Brain microvascular endothelial cell (primary cell): ENCODE data around the gene TARBP1.

ENCODE experiments used
- DNase-seq: peaks from one replicate; pipeline ENCODE4 v3.0.0-alpha.2; 2020
- H3K27ac ChIP-seq: fragments of 250-450 bp; sonication (Bioruptor Pico); 2 replicates; pipeline ENCODE4 v1.5.1; 2020; ENCODE audit warnings: mild to moderate bottlenecking, moderate library complexity
- H3K27me3 ChIP-seq: fragments of 250-450 bp; sonication (Bioruptor Pico); replicated peaks from 2 replicates; pipeline ENCODE4 v1.5.1; 2020; ENCODE audit warnings: mild to moderate bottlenecking
- H3K36me3 ChIP-seq: fragments of 250-450 bp; sonication (Bioruptor Pico); replicated peaks from 2 replicates; pipeline ENCODE4 v1.5.1; 2020; ENCODE audit warnings: mild to moderate bottlenecking
- H3K4me3 ChIP-seq: 2 replicates; pipeline ENCODE4 v1.5.1; 2011; ENCODE audit warnings: low read depth, mild to moderate bottlenecking, control low read depth, low read length, moderate library complexity
- in situ Hi-C: cut with HindIII; loops from 2 replicates; pipeline ENCODE4 v1.10.0; 2017; ENCODE audit warnings: low sequenced_read_pairs, low pct_ligation_motif_present
- TF ChIP-seq, protein P1 (sequence below): IDR thresholded peaks from 2 replicates; pipeline ENCODE4 v1.5.1; 2011; ENCODE audit warnings: low read depth, mild to moderate bottlenecking, moderate library complexity, low read length, control low read depth, inconsistent platforms; ENCODE audit errors: missing control alignments

TARBP1 gene

GRCh38 chr1:234413990-234414389 is 65.0 kb downstream of the TARBP1 start:
- Histone ChIP-seq H3K27me3 (no peaks in the 10 kb centered on the region), H3K27ac (no peak overlapping the region), H3K36me3 (peaks cover 3% of the 10 kb centered on the region), H3K4me3 (no peak overlapping the region)
- in situ Hi-C loops, result no loop called here
- DNase-seq, result no peak
- TF ChIP-seq, protein P1, sequence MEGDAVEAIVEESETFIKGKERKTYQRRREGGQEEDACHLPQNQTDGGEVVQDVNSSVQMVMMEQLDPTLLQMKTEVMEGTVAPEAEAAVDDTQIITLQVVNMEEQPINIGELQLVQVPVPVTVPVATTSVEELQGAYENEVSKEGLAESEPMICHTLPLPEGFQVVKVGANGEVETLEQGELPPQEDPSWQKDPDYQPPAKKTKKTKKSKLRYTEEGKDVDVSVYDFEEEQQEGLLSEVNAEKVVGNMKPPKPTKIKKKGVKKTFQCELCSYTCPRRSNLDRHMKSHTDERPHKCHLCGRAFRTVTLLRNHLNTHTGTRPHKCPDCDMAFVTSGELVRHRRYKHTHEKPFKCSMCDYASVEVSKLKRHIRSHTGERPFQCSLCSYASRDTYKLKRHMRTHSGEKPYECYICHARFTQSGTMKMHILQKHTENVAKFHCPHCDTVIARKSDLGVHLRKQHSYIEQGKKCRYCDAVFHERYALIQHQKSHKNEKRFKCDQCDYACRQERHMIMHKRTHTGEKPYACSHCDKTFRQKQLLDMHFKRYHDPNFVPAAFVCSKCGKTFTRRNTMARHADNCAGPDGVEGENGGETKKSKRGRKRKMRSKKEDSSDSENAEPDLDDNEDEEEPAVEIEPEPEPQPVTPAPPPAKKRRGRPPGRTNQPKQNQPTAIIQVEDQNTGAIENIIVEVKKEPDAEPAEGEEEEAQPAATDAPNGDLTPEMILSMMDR, result no peak

GRCh38 chr1:234413485-234413884 is 65.5 kb downstream of the TARBP1 start:
- H3K27ac ChIP-seq, result no peak overlapping the region
- H3K27me3 ChIP-seq, result no peaks in the 10 kb centered on the region
- TF ChIP-seq, protein P1, result no peak
- DNase-seq, result no peak
- in situ Hi-C loops, result no loop called here
- H3K36me3 ChIP-seq, result peaks cover 3% of the 10 kb centered on the region
- no peak overlapping the region for H3K4me3 ChIP-seq

GRCh38 chr1:234412830-234413229 is 66.1 kb downstream of the TARBP1 start:
- Histone ChIP-seq H3K27ac (no peak overlapping the region), H3K4me3 (no peak overlapping the region), H3K27me3 (no peaks in the 10 kb centered on the region), H3K36me3 (peaks cover 3% of the 10 kb centered on the region)
- DNase-seq, result no peak
- TF ChIP-seq, protein P1, result no peak
- in situ Hi-C loops, result no loop called here

GRCh38 chr1:234409328-234409727 is 69.7 kb downstream of the TARBP1 start:
- no peak for DNase-seq
- Histone ChIP-seq H3K27me3 (no peaks in the 10 kb centered on the region), H3K36me3 (peaks cover 3% of the 10 kb centered on the region), H3K4me3 (no peak overlapping the region), H3K27ac (no peak overlapping the region)
- in situ Hi-C loops, result no loop called here
- TF ChIP-seq, protein P1, result peak; percentile 28

GRCh38 chr1:234408757-234409156 is 70.2 kb downstream of the TARBP1 start:
- H3K4me3 ChIP-seq, result no peak overlapping the region
- TF ChIP-seq, protein P1, result no peak
- no peak overlapping the region for H3K27ac ChIP-seq
- DNase-seq, result no peak
- in situ Hi-C loops, result no loop called here
- H3K27me3 ChIP-seq, result no peaks in the 10 kb centered on the region
- H3K36me3 ChIP-seq, result peaks cover 3% of the 10 kb centered on the region

GRCh38 chr1:234406871-234407270 is 72.1 kb downstream of the TARBP1 start:
- H3K27ac ChIP-seq, result no peak overlapping the region

More at GRCh38 chr1:234406871-234407270, 72.1 kb downstream of the TARBP1 start:
- no peaks in the 10 kb centered on the region for H3K27me3 ChIP-seq
- H3K36me3 ChIP-seq, result no peaks in the 10 kb centered on the region
- H3K4me3 ChIP-seq, result no peak overlapping the region
- DNase-seq, result no peak
- in situ Hi-C loops, result no loop called here
- TF ChIP-seq, protein P1, result no peak
